OCI-LY7 (cell line): ENCODE measurements around the gene PRPS2.

Source experiments
- EZH2phosphoT487 ChIP-seq: fragments of 200-600 bp; sonication (generic); IDR thresholded peaks from 2 replicates; pipeline ENCODE4 v1.6.1; 2018; ENCODE audit warnings: low read depth, borderline replicate concordance, mild to moderate bottlenecking, mixed run types, antibody characterized with exemption, low read length, moderate library complexity, mixed read lengths
- TF ChIP-seq, protein P1 (sequence below): fragments of 200-600 bp; sonication (generic); conservative IDR thresholded peaks from 2 replicates; pipeline ENCODE4 v1.5.1; 2014; ENCODE audit warnings: mild to moderate bottlenecking, antibody characterized with exemption, low read length, moderate library complexity, mixed read lengths

DNA sequence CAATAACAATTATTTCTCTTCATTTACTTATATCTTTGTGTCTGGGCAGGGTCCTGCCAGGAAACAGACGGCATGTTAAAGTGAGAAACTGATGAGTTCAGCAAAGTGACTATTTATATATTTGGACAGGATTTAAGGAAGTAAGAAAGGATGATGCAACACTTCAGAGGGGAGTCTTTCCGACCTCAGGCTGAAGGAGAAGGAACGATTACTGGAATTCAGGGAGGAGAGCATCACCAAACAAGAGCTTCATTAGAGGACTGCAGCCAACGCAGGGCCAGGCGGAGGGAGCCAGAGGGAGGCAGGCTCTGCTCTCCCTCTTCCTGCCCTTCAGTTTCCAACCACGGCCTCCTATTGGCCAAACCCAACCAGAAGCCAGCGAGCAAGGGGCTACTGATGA lies 74.1 kb downstream of the PRPS2 start:
- TF ChIP-seq, protein P1, sequence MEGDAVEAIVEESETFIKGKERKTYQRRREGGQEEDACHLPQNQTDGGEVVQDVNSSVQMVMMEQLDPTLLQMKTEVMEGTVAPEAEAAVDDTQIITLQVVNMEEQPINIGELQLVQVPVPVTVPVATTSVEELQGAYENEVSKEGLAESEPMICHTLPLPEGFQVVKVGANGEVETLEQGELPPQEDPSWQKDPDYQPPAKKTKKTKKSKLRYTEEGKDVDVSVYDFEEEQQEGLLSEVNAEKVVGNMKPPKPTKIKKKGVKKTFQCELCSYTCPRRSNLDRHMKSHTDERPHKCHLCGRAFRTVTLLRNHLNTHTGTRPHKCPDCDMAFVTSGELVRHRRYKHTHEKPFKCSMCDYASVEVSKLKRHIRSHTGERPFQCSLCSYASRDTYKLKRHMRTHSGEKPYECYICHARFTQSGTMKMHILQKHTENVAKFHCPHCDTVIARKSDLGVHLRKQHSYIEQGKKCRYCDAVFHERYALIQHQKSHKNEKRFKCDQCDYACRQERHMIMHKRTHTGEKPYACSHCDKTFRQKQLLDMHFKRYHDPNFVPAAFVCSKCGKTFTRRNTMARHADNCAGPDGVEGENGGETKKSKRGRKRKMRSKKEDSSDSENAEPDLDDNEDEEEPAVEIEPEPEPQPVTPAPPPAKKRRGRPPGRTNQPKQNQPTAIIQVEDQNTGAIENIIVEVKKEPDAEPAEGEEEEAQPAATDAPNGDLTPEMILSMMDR = no peak
- no peak for TF ChIP-seq EZH2phosphoT487
